Liver (tissue), 9 donors: ENCODE measurements around the gene SLC25A34. TPM values are rescaled to one million over a fixed set of nuclear protein-coding genes. Genes with fewer than 3 reads are reported as not detected.

Experiments used
- DNase-seq: peaks from one replicate; pipeline ENCODE4 v3.0.0-alpha.2; 2017; ENCODE audit warnings: low spot score
- H3K27ac ChIP-seq, 2 donors: one replicate each; pipeline ENCODE4 v1.7.0; 2013; ENCODE audit warnings: inconsistent platforms in 2 of 2, low read length in 2 of 2, control low read depth in 1 of 2, low read depth in 1 of 2, mild to moderate bottlenecking in 1 of 2
- H3K27me3 ChIP-seq, 4 donors: one replicate each; pipeline versions ENCODE4 v1.6.1 to v1.7.0; 2013; ENCODE audit warnings: low read length in 3 of 4, inconsistent platforms in 1 of 4, mild to moderate bottlenecking in 1 of 4, moderate library complexity in 1 of 4; ENCODE audit not compliant: control insufficient read depth in 4 of 4, insufficient read depth in 4 of 4
- H3K36me3 ChIP-seq, 4 donors: one replicate each; pipeline versions ENCODE4 v1.6.1 to v1.7.0; 2013; ENCODE audit warnings: low read length in 3 of 4, mild to moderate bottlenecking in 3 of 4, low read depth in 1 of 4, moderate library complexity in 1 of 4; ENCODE audit not compliant: control insufficient read depth in 4 of 4, insufficient read depth in 3 of 4
- H3K4me1 ChIP-seq, 4 donors: one replicate each; pipeline versions ENCODE4 v1.6.1 to v1.7.0; 2013; ENCODE audit warnings: low read length in 3 of 4, mild to moderate bottlenecking in 3 of 4, moderate library complexity in 1 of 4; ENCODE audit not compliant: control insufficient read depth in 4 of 4, insufficient read depth in 4 of 4
- H3K4me3 ChIP-seq, 3 donors: one replicate each; pipeline versions ENCODE4 v1.6.1 to v1.7.0; 2013; ENCODE audit warnings: low read length in 3 of 3, control low read depth in 1 of 3, low read depth in 1 of 3, mild to moderate bottlenecking in 1 of 3
- H3K9ac ChIP-seq, 2 donors: one replicate each; pipeline ENCODE4 v1.7.0; 2013; ENCODE audit warnings: low read length in 2 of 2, mild to moderate bottlenecking in 2 of 2, moderate library complexity in 2 of 2, control low read depth in 1 of 2, low read depth in 1 of 2
- H3K9me3 ChIP-seq, 4 donors: one replicate each; pipeline versions ENCODE4 v1.6.1 to v1.7.0; 2013; ENCODE audit warnings: low read length in 3 of 4; ENCODE audit not compliant: control insufficient read depth in 4 of 4
- ATF3 ChIP-seq: IDR thresholded peaks from 2 replicates; pipeline ENCODE4 v1.6.1; 2016; ENCODE audit warnings: antibody characterized with exemption
- CTCF ChIP-seq: fragments of 150-350 bp; IDR thresholded peaks from 2 replicates; pipeline ENCODE4 v1.5.1; 2017; ENCODE audit warnings: improper control_type of control experiment, low read depth, low read length; ENCODE audit not compliant: missing input control
- FOXA1 ChIP-seq: IDR thresholded peaks from 2 replicates; pipeline ENCODE4 v1.6.1; 2016; ENCODE audit warnings: antibody characterized with exemption
- FOXA2 ChIP-seq: IDR thresholded peaks from 2 replicates; pipeline ENCODE4 v1.6.1; 2016; ENCODE audit warnings: antibody characterized with exemption
- HNF4A ChIP-seq, 2 donors: conservative IDR thresholded peaks; 2 replicates each; pipeline ENCODE4 v1.6.1; 2016; ENCODE audit warnings: antibody characterized with exemption in 2 of 2, mild to moderate bottlenecking in 2 of 2
- HNF4G ChIP-seq: IDR thresholded peaks from 2 replicates; pipeline ENCODE4 v1.6.1; 2016; ENCODE audit warnings: antibody characterized with exemption
- JUND ChIP-seq, 2 donors: IDR thresholded peaks; 2 replicates each; pipeline ENCODE4 v1.6.1; 2016; ENCODE audit warnings: antibody characterized with exemption in 2 of 2
- MAX ChIP-seq: IDR thresholded peaks from 2 replicates; pipeline ENCODE4 v1.6.1; 2016; ENCODE audit warnings: antibody characterized with exemption
- NR2F2 ChIP-seq: IDR thresholded peaks from 2 replicates; pipeline ENCODE4 v1.6.1; 2016; ENCODE audit warnings: antibody characterized with exemption
- RAD21 ChIP-seq, 2 donors: IDR thresholded peaks; 2 replicates each; pipeline ENCODE4 v1.6.1; 2016; ENCODE audit warnings: antibody characterized with exemption in 2 of 2, mild to moderate bottlenecking in 2 of 2
- REST ChIP-seq: IDR thresholded peaks from 2 replicates; pipeline ENCODE4 v1.6.1; 2016; ENCODE audit warnings: antibody characterized with exemption, mild to moderate bottlenecking
- SP1 ChIP-seq: IDR thresholded peaks from 2 replicates; pipeline ENCODE4 v1.6.1; 2018; ENCODE audit warnings: antibody characterized with exemption, mild to moderate bottlenecking
- TAF1 ChIP-seq: conservative IDR thresholded peaks from 2 replicates; pipeline ENCODE4 v1.6.1; 2016; ENCODE audit warnings: antibody characterized with exemption, mild to moderate bottlenecking
- YY1 ChIP-seq: IDR thresholded peaks from 2 replicates; pipeline ENCODE4 v1.6.1; 2016; ENCODE audit warnings: antibody characterized with exemption, mild to moderate bottlenecking
- ZBTB33 ChIP-seq: IDR thresholded peaks from 2 replicates; pipeline ENCODE4 v1.6.1; 2016; ENCODE audit warnings: antibody characterized with exemption
- WGBS: extraction: QIAGEN DNeasy Blood & Tissue Kit; methylation state at CpG from one replicate; pipeline ENCODE4 v1.1.7; 2013; 5-methylcytosine and 5-hydroxymethylcytosine counted together
- polyA plus RNA-seq, 2 donors: library from polyadenylated mRNA; stranded (reverse) in 1 of 2; unstranded in 1 of 2; fragments of 200-250 nt in 1 of 2; fragments of >200 nt in 1 of 2; fragmentation: Nextera tagmentation in 1 of 2; extraction: Ambion mirVana in 1 of 2; gene quantifications; one replicate each; pipeline versions ENCODE4 v1.2.1 to v1.2.3, GENCODE V29; 2013 to 2015
- total RNA-seq, 2 donors: library from RNA; depleted of rRNA; stranded (reverse); fragments of >200 nt; gene quantifications; one replicate each; pipeline ENCODE4 v1.2.3, GENCODE V29; 2014
- donor health status: healthy.
- donor health status: healthy.
- donor health status: healthy.
- donor health status: healthy.
- donor health status: healthy.

The SLC25A34 gene
- total and polyA plus RNA-seq, 4 donors = 0.79 to 7.3 (median 2.4) TPM

GRCh38 chr1:15701784-15702183, 34.3 kb upstream of the SLC25A34 start:
- Histone ChIP-seq H3K36me3 (peaks cover 0 to 1% (median 0%) of the 10 kb centered on the region in 4 donors), H3K4me1 (peaks cover 0 to 12% (median 0%) of the 10 kb centered on the region in 4 donors), H3K27me3 (no peaks in the 10 kb centered on the region), H3K27ac (no peak overlapping the region), H3K9me3 (no peaks in the 10 kb centered on the region), H3K9ac (no peak overlapping the region), H3K4me3 (no peak overlapping the region)
- no peak for DNase-seq
- no peak for TF ChIP-seq RAD21 (IDR thresholded peaks at IDR 0.05)
- no peak for TF ChIP-seq TAF1
- TF ChIP-seq FOXA2 = no peak
- TF ChIP-seq CTCF = no peak
- TF ChIP-seq FOXA1 = no peak
- WGBS = 90% methylated on average over 8 of the region's 8 CpGs

- no peaks in the 10 kb centered on the region for H3K27me3 ChIP-seq
- WGBS = 65% methylated on average over 19 of the region's 19 CpGs
- peak overlapping the region; percentile 42 to 58 for H3K27ac ChIP-seq
- no peak overlapping the region for H3K9ac ChIP-seq
- peaks cover 0 to 12% (median 0%) of the 10 kb centered on the region in 4 donors for H3K4me1 ChIP-seq
- H3K9me3 ChIP-seq = no peaks in the 10 kb centered on the region
- H3K36me3 ChIP-seq = peaks cover 0 to 1% (median 0%) of the 10 kb centered on the region in 4 donors
- no peak overlapping the region for H3K4me3 ChIP-seq
- no peak for DNase-seq
- no peak for TF ChIP-seq ZBTB33
- TF ChIP-seq FOXA2 = no peak
- TF ChIP-seq NR2F2 = peak; percentile 70
- TF ChIP-seq MAX = no peak
- no peak for TF ChIP-seq HNF4G
- peak in 1 of 2 donors; percentile 38 for TF ChIP-seq RAD21 (IDR thresholded peaks at IDR 0.05)
- TF ChIP-seq ATF3 = no peak
- TF ChIP-seq FOXA1 = no peak
- TF ChIP-seq REST = no peak
- TF ChIP-seq JUND (IDR thresholded peaks at IDR 0.05) = no peak
- peak; percentile 36 for TF ChIP-seq SP1
- no peak for TF ChIP-seq YY1
- no peak for TF ChIP-seq CTCF
- no peak for TF ChIP-seq HNF4A (conservative IDR thresholded peaks at IDR 0.05)
These were observed 33.1 kb upstream of the SLC25A34 start for GRCh38 chr1:15702722-15703550.
